Neural cell (in vitro differentiated cells): ENCODE results near the gene DLG5. TPM values are rescaled to one million over a fixed set of nuclear protein-coding genes. Genes with fewer than 3 reads are reported as not detected.

Source experiments
- H2AFZ ChIP-seq: fragments of 200-600, 300-800 bp; sonication (generic), shearing (Covaris generic); 2 replicates; pipeline ENCODE4 v1.6.0; 2014; ENCODE audit warnings: low read depth, mild to moderate bottlenecking, antibody characterized with exemption, low read length, moderate library complexity
- H3F3A ChIP-seq: fragments of 200-600 bp; shearing (Covaris generic); 2 replicates; pipeline ENCODE4 v1.6.1; 2016; ENCODE audit warnings: mild to moderate bottlenecking, moderate library complexity, mixed read lengths, antibody characterized with exemption, low read length; ENCODE audit not compliant: insufficient read depth, poor library complexity, severe bottlenecking
- H3K27ac ChIP-seq: fragments of 200-600, 300-800 bp; sonication (generic), shearing (Covaris generic); 2 replicates; pipeline ENCODE4 v1.5.1; 2014; ENCODE audit warnings: mild to moderate bottlenecking, low read length, moderate library complexity
- H3K27me3 ChIP-seq: fragments of 300-800, 200-600 bp; sonication (generic), shearing (Covaris generic); 2 replicates; pipeline ENCODE4 v1.6.0; 2014; ENCODE audit warnings: mild to moderate bottlenecking, low read depth, low read length, moderate library complexity; ENCODE audit not compliant: insufficient read depth
- H3K36me3 ChIP-seq: fragments of 300-800, 200-600 bp; sonication (generic), shearing (Covaris generic); 2 replicates; pipeline ENCODE4 v1.5.1; 2014; ENCODE audit warnings: mild to moderate bottlenecking, antibody characterized with exemption, low read length, moderate library complexity; ENCODE audit not compliant: insufficient read depth
- H3K4me2 ChIP-seq: fragments of 300-800, 200-600 bp; sonication (generic), shearing (Covaris generic); 2 replicates; pipeline ENCODE4 v1.6.0; 2014; ENCODE audit warnings: mild to moderate bottlenecking, low read length
- H3K4me3 ChIP-seq: fragments of 300-800, 200-600 bp; sonication (generic), shearing (Covaris generic); 2 replicates; pipeline ENCODE4 v1.5.1; 2014; ENCODE audit warnings: mild to moderate bottlenecking, low read length, moderate library complexity
- H3K79me2 ChIP-seq: fragments of 200-600 bp; shearing (Covaris generic); replicated peaks from 2 replicates; pipeline ENCODE4 v1.6.0; 2014; ENCODE audit warnings: mild to moderate bottlenecking, low read length, moderate library complexity; ENCODE audit not compliant: insufficient read depth
- H3K9ac ChIP-seq: fragments of 300-800, 200-600 bp; sonication (generic), shearing (Covaris generic); 2 replicates; pipeline ENCODE4 v1.6.1; 2016; ENCODE audit warnings: mild to moderate bottlenecking, low read length, mixed read lengths
- H3K9me2 ChIP-seq: fragments of 200-600 bp; shearing (Covaris generic); 2 replicates; pipeline ENCODE4 v1.6.1; 2016; ENCODE audit warnings: mild to moderate bottlenecking, low read length, mixed read lengths; ENCODE audit not compliant: insufficient read depth
- H3K9me3 ChIP-seq: fragments of 200-600, 300-800 bp; sonication (generic), shearing (Covaris generic); 2 replicates; pipeline ENCODE4 v1.6.1; 2016; ENCODE audit warnings: mild to moderate bottlenecking, mixed run types, low read length, moderate library complexity, mixed read lengths
- H4K20me1 ChIP-seq: fragments of 200-600 bp; shearing (Covaris generic); 2 replicates; pipeline ENCODE4 v1.6.1; 2016; ENCODE audit warnings: mild to moderate bottlenecking, mixed run types; ENCODE audit not compliant: insufficient read depth
- CTCF ChIP-seq: fragments of 450-650 bp; IDR thresholded peaks from 2 replicates; pipeline ENCODE4 v1.5.1; 2014; ENCODE audit warnings: antibody characterized with exemption, mild to moderate bottlenecking, moderate library complexity; ENCODE audit not compliant: poor library complexity, severe bottlenecking
- EP300 ChIP-seq: fragments of 450-650 bp; conservative IDR thresholded peaks from 2 replicates; pipeline ENCODE4 v1.6.1; 2014; ENCODE audit warnings: antibody characterized with exemption, mild to moderate bottlenecking, moderate library complexity; ENCODE audit not compliant: poor library complexity, severe bottlenecking
- EZH2 ChIP-seq: fragments of 200-600, 300-800 bp; shearing (Covaris generic), sonication (generic); IDR thresholded peaks from 2 replicates; pipeline ENCODE4 v1.6.1; 2014; ENCODE audit warnings: antibody characterized with exemption, low read length, borderline replicate concordance, mild to moderate bottlenecking; ENCODE audit not compliant: insufficient read depth, poor library complexity, severe bottlenecking
- MXI1 ChIP-seq: fragments of 450-650 bp; conservative IDR thresholded peaks from 2 replicates; pipeline ENCODE4 v1.6.1; 2014; ENCODE audit warnings: antibody characterized with exemption, mild to moderate bottlenecking; ENCODE audit not compliant: poor library complexity, severe bottlenecking
- POLR2AphosphoS5 ChIP-seq: IDR thresholded peaks from 2 replicates; pipeline ENCODE4 v1.6.1; 2012
- RAD21 ChIP-seq: fragments of 450-650 bp; conservative IDR thresholded peaks from 2 replicates; pipeline ENCODE4 v1.6.1; 2014; ENCODE audit warnings: antibody characterized with exemption, mild to moderate bottlenecking, moderate library complexity
- SMC3 ChIP-seq: fragments of 450-650 bp; conservative IDR thresholded peaks from 2 replicates; pipeline ENCODE4 v1.6.1; 2014; ENCODE audit warnings: antibody characterized with exemption, mild to moderate bottlenecking, moderate library complexity; ENCODE audit not compliant: poor library complexity
- TAF1 ChIP-seq: IDR thresholded peaks from 2 replicates; pipeline ENCODE4 v1.6.1; 2012; ENCODE audit warnings: low read depth
- polyA plus RNA-seq: library from polyadenylated mRNA; depleted of rRNA; stranded (reverse); fragments of >200 nt; gene quantifications from 2 replicates; pipeline ENCODE4 v1.2.3, GENCODE V29; 2014
- TF ChIP-seq, protein P1 (sequence below): IDR thresholded peaks from 2 replicates; pipeline ENCODE4 v1.6.1; 2012; ENCODE audit warnings: borderline replicate concordance

The DLG5 gene
- polyA plus RNA-seq, 1 donor from 2014 or later: 72.9 TPM

GRCh38 chr10:77834943-77835668, 91.4 kb downstream of the DLG5 start:
- Histone ChIP-seq H3K4me3 (no peak overlapping the region), H3K27me3 (no peaks in the 10 kb centered on the region), H4K20me1 (no peaks in the 10 kb centered on the region), H3K9me2 (no peaks in the 10 kb centered on the region), H2AFZ (no peak overlapping the region), H3K36me3 (no peaks in the 10 kb centered on the region), H3K27ac (no peak overlapping the region), H3K9me3 (no peaks in the 10 kb centered on the region), H3K9ac (no peak overlapping the region), H3F3A (no peaks in the 10 kb centered on the region), H3K4me2 (no peak overlapping the region), H3K79me2 (no peaks in the 10 kb centered on the region)
- no peak for TF ChIP-seq CTCF
- no peak for TF ChIP-seq EZH2
- TF ChIP-seq TAF1: no peak
- no peak for TF ChIP-seq EP300
- no peak for TF ChIP-seq POLR2AphosphoS5
- no peak for TF ChIP-seq RAD21
- TF ChIP-seq MXI1: no peak
- no peak for TF ChIP-seq SMC3
- TF ChIP-seq, protein P1, sequence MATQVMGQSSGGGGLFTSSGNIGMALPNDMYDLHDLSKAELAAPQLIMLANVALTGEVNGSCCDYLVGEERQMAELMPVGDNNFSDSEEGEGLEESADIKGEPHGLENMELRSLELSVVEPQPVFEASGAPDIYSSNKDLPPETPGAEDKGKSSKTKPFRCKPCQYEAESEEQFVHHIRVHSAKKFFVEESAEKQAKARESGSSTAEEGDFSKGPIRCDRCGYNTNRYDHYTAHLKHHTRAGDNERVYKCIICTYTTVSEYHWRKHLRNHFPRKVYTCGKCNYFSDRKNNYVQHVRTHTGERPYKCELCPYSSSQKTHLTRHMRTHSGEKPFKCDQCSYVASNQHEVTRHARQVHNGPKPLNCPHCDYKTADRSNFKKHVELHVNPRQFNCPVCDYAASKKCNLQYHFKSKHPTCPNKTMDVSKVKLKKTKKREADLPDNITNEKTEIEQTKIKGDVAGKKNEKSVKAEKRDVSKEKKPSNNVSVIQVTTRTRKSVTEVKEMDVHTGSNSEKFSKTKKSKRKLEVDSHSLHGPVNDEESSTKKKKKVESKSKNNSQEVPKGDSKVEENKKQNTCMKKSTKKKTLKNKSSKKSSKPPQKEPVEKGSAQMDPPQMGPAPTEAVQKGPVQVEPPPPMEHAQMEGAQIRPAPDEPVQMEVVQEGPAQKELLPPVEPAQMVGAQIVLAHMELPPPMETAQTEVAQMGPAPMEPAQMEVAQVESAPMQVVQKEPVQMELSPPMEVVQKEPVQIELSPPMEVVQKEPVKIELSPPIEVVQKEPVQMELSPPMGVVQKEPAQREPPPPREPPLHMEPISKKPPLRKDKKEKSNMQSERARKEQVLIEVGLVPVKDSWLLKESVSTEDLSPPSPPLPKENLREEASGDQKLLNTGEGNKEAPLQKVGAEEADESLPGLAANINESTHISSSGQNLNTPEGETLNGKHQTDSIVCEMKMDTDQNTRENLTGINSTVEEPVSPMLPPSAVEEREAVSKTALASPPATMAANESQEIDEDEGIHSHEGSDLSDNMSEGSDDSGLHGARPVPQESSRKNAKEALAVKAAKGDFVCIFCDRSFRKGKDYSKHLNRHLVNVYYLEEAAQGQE: no peak

- Histone ChIP-seq H3K4me2 (no peak overlapping the region), H3F3A (no peaks in the 10 kb centered on the region), H2AFZ (no peak overlapping the region), H3K9me3 (no peaks in the 10 kb centered on the region), H3K27me3 (no peaks in the 10 kb centered on the region), H3K9ac (no peak overlapping the region), H3K36me3 (no peaks in the 10 kb centered on the region), H3K9me2 (no peaks in the 10 kb centered on the region), H3K4me3 (no peak overlapping the region), H3K79me2 (no peaks in the 10 kb centered on the region), H4K20me1 (no peaks in the 10 kb centered on the region), H3K27ac (no peak overlapping the region)
- no peak for TF ChIP-seq TAF1
- no peak for TF ChIP-seq RAD21
- no peak for TF ChIP-seq POLR2AphosphoS5
- no peak for TF ChIP-seq SMC3
Observed at GRCh38 chr10:77834540-77834939, 92.0 kb downstream of the DLG5 start.
